IPS DF 6.9 (cell line): ENCODE data around the gene SEC11A.
"Not testable (repeated sequence)": the region's sequence is repeated elsewhere in the genome, so short reads cannot be mapped to it uniquely, and the experiment has no call there.

Experiments
- DNase-seq: peaks from one replicate; pipeline ENCODE4 v3.0.0-alpha.2; 2013; ENCODE audit warnings: low read depth, low spot score
- H3K27ac ChIP-seq: one replicate; pipeline ENCODE4 v1.5.1; 2013; ENCODE audit warnings: low read length, control low read depth
- H3K27me3 ChIP-seq: 2 replicates; pipeline ENCODE4 v1.6.1; 2013; ENCODE audit warnings: mild to moderate bottlenecking, low read length; ENCODE audit not compliant: control insufficient read depth, insufficient read depth
- H3K36me3 ChIP-seq: 2 replicates; pipeline ENCODE4 v1.6.1; 2013; ENCODE audit warnings: low read length; ENCODE audit not compliant: control insufficient read depth, insufficient read depth
- H3K4me1 ChIP-seq: 2 replicates; pipeline ENCODE4 v1.6.1; 2013; ENCODE audit warnings: low read length; ENCODE audit not compliant: control insufficient read depth, insufficient read depth
- H3K4me3 ChIP-seq: 2 replicates; pipeline ENCODE4 v1.5.1; 2013; ENCODE audit warnings: mild to moderate bottlenecking, low read length
- H3K9me3 ChIP-seq: 2 replicates; pipeline ENCODE4 v1.6.1; 2013; ENCODE audit warnings: low read length, inconsistent platforms; ENCODE audit not compliant: control insufficient read depth, insufficient read depth
- WGBS: extraction: QIAGEN DNeasy Blood & Tissue Kit; methylation state at CpG from one replicate; pipeline ENCODE4 v1.1.7; 2013; ENCODE audit warnings: mixed read lengths, missing lambda C conversion rate; ENCODE audit not compliant: insufficient read length, insufficient coverage; 5-methylcytosine and 5-hydroxymethylcytosine counted together

Gene SEC11A

DNA sequence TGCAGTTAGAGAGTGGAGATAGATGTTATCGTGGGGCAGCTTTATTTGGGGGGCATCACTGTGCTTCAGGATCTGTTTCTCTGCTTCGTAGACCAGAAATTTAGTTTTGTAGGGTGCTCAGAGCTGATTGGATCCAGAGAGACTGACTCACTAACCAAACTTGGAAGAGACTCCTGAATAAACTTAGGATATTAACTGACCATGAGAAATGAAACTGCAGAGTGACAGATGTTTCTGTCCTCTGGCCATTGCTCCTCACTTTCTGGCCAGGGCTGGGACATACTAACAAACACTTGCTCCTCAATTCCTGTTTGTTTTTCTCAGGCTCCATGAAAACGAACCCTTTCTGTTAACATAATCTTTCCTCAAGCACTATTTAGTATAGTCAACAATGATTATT, 36.8 kb upstream of the SEC11A start:
- no peak overlapping the region for H3K4me3 ChIP-seq
- 0 out of 2 replicates have a peak, but pooled peaks cover 1% of the 10 kb centered on the region for H3K4me1 ChIP-seq
- no peaks in the 10 kb centered on the region for H3K36me3 ChIP-seq
- no peak for DNase-seq
- WGBS: no CpG with 5 or more reads among the region's 3 CpGs
- no peaks in the 10 kb centered on the region for H3K9me3 ChIP-seq
- H3K27ac ChIP-seq: no peak overlapping the region
- H3K27me3 ChIP-seq: no peaks in the 10 kb centered on the region

DNA sequence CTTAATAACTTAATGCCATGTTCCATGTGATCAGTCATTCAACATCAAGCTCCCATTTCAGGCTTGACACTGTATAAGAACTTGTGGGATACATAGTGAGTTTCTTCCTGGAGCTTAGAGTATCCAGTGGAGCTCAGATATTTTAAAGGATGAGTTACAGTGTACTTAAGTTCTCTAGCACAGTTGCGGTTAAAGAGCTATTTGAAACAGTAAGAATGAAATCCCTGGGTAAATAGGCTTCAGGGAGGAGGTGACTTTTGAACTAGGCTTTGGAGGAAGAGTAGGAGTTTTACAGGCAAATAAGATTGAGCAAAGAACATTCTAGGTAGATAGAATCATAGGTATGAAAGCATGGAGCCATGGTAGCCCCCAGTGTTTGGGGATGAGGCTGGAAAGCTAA, 36.3 kb upstream of the SEC11A start:
- H3K4me3 ChIP-seq: no peak overlapping the region
- H3K27me3 ChIP-seq: no peaks in the 10 kb centered on the region
- H3K9me3 ChIP-seq: no peaks in the 10 kb centered on the region
- no peaks in the 10 kb centered on the region for H3K36me3 ChIP-seq
- no peak for DNase-seq
- WGBS: no CpG with 5 or more reads among the region's 1 CpG
- no peak overlapping the region for H3K27ac ChIP-seq
- 0 out of 2 replicates have a peak, but pooled peaks cover 1% of the 10 kb centered on the region for H3K4me1 ChIP-seq

DNA sequence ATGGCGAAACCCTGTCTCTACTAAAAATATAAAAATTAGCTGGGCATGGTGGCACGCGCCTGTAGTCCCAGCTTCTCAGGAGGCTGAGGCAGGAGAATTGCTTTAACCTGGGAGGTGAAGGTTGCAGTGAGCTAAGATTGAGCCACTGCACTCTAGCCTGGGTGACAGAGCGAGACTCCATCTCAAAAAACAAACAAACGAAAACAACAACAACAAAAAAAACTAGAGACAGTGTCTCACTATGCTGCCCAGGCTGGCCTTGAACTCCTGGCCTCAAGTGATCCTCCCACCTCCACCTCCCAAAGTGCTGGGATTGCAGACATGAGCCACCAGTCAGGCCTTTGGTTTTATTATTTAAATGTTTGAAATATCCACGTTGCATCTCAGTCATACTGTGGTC, 35.8 kb upstream of the SEC11A start:
- H3K9me3 ChIP-seq, H3K27ac ChIP-seq, H3K27me3 ChIP-seq, H3K4me3 ChIP-seq, DNase-seq, H3K4me1 ChIP-seq, H3K36me3 ChIP-seq: not testable (repeated sequence)
- no CpG with 5 or more reads among the region's 6 CpGs for WGBS

DNA sequence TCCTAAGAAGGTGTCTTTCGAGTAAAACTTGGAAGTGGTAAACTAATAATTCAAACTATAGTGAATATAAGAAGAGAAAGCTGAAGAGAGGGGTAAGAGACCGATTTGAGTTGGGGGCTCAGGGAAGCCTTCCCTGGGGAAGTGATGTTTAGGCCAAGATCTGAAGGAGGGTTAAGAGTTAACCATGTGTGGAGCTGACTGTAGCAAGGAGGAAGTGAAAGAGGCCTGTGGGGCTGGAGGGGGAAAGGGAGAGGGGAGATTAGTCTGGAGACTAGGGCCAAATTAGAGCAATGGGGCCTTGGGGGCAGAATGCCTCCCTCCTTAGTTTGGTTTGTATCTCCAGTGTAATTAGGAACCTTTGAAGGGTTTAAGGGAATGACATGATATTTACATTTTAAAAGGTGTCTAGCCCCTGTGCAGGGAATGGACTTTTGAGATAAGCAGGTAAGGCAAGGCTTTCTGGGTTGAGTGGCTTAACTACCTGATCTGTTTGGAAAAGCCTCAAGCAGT, 34.7 kb upstream of the SEC11A start:
- Histone ChIP-seq H3K4me3 (no peak overlapping the region), H3K4me1 (0 out of 2 replicates have a peak, but pooled peaks cover 1% of the 10 kb centered on the region), H3K9me3 (no peaks in the 10 kb centered on the region), H3K27me3 (no peaks in the 10 kb centered on the region), H3K27ac (no peak overlapping the region), H3K36me3 (no peaks in the 10 kb centered on the region)
- no CpG with 5 or more reads among the region's 2 CpGs for WGBS
- no peak for DNase-seq

DNA sequence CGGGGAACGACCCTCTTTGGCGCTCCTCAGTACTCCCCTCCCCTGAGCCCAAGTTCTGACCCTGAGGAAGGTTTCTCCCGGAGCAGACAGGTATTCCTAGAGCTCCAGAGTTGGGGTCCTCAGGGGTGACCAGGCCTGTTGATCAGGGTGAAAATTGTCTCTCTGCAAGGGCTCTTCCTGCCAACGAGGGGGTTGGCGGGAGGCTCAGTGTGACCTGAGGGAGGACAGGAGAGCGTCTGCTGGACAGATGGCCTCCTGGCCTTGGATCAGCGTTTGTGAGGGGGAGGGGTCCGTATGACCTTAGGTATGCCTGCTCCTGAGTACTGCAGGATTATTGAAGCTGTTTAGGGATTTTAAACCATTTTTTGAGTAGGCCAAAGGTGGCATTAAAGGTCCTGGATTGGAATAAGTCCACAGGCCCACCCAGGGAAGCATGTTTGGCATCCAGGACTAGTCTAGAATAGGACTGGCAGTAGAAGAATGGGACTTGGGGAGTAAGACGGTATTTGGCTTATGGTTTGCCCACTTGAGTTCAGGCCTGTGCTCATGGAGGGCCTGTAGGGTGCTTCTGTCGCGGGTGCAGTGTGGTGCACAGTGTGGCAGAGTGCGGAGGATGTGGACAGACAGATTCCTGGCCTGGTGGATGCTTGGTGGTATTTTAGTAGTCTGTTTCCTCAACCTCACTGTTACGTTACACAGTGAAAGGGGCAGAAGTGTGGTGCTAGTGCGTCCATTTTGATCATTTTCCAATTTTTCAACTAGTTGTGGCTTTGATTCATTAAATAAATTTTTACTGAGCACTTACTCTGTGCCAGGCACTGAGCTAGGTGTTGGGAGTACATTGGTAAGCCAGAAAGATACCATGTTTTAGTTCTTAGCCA, 33.4 kb upstream of the SEC11A start:
- Histone ChIP-seq H3K4me1 (0 out of 2 replicates have a peak, but pooled peaks cover 1% of the 10 kb centered on the region), H3K4me3 (peak overlapping the region; percentile 93), H3K27me3 (no peaks in the 10 kb centered on the region), H3K27ac (no peak overlapping the region), H3K9me3 (no peaks in the 10 kb centered on the region), H3K36me3 (no peaks in the 10 kb centered on the region)
- no CpG with 5 or more reads among the region's 15 CpGs for WGBS
- DNase-seq: no peak

DNA sequence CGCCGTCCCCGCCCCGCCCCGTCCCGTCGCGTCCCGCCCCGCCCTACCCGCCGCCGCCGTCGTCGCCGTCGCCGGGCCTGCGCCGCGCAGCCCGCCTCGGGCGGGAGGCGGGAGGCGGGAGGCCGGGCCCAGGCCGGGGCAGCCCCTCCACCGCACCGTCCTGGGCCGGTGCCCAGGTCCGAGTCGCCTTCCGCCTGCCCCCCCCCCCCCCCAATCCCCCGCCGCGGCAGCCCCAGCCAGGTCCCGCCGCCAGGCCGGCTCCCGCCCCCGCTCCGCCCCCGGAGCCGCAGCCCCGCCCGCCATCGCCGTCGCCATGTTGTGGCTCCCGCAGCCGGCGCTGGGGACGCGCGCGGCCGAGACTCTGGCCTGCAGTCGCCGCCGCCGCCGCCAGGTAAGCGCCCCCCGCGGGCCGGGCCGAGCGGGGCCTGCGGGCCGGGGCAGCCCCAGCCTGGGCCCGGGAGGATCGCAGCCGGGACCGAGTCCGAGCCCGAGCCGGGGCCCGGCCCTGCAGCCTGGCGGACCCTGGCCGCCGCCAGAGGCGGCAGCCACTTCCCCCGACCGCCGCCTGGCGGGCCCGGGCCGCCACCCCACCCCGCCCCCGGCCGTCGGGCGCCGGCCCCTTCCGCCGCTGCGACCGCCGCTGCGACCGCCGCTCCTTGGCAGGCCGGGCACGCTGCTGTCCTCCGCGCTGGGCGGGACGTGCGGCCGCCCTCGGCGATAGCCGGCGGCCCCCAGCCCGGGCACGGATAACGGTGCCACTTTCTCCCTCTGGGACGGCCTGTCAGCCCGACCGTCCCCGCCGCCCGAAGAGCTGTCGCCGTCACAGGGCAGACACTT, 32.6 kb upstream of the SEC11A start, which contains the start of gene ZNF592:
Gene ZNF592, plus strand, starts transcription at position 319 of the 837 bp plus-strand sequence. CDS start 34,084 bp downstream, outside the sequence.
- DNase-seq: no peak
- Histone ChIP-seq H3K4me1 (0 out of 2 replicates have a peak, but pooled peaks cover 1% of the 10 kb centered on the region), H3K9me3 (no peaks in the 10 kb centered on the region), H3K4me3 (peak within 1 kb of the TSS; percentile 93), H3K36me3 (no peaks in the 10 kb centered on the region), H3K27me3 (no peaks in the 10 kb centered on the region), H3K27ac (no peak within 1 kb of the TSS)
- WGBS: no CpG with 5 or more reads among the region's 127 CpGs

DNA sequence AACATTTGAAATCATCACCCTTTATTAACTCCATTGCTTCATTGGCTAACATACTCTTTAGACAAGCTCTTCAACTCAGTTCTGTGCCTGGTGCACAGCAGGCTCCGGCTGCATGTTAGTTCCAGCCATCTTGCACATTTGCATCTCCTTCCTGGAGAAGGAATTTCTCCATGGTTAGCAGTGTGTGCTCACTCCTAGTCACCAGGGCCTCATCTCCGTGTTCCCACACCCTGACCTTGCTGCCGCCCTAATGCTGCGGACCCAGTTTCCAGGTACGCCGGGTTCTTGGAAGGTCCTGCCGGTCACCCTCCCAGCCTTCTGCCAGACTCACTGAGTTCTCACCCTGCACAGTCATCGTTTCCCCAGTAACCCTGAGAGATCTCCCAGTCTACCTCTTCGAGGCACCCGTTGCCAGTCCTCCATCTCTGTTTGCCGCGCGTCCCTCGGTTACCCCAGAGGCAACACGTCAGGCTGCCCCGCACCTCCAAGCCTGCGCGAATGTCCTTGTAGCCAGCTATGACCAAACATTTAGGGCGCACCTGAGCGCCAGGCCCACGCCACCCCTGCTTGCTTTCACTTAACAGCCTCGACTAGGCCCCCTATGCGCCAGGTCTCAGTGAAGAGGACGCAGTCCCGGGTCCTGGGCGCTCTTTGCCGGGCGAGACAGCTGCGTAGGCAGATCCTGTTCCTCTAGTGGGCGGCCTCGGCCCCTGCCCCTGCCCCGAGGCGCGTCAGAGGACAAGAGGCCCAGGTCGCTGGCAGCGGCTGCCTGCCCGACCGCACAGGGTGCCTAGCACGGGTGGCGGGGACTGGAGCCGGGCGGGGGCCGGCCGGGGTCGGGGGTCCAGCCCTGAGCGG, 31.7 kb upstream of the SEC11A start:
- WGBS: no CpG with 5 or more reads among the region's 46 CpGs
- no peak overlapping the region for H3K27ac ChIP-seq
- H3K27me3 ChIP-seq: no peaks in the 10 kb centered on the region
- no peak for DNase-seq
- 0 out of 2 replicates have a peak, but pooled peaks cover 1% of the 10 kb centered on the region for H3K4me1 ChIP-seq
- no peaks in the 10 kb centered on the region for H3K9me3 ChIP-seq
- no peaks in the 10 kb centered on the region for H3K36me3 ChIP-seq
- H3K4me3 ChIP-seq: peak overlapping the region; percentile 93; the same call in 1 of the 2 replicates

DNA sequence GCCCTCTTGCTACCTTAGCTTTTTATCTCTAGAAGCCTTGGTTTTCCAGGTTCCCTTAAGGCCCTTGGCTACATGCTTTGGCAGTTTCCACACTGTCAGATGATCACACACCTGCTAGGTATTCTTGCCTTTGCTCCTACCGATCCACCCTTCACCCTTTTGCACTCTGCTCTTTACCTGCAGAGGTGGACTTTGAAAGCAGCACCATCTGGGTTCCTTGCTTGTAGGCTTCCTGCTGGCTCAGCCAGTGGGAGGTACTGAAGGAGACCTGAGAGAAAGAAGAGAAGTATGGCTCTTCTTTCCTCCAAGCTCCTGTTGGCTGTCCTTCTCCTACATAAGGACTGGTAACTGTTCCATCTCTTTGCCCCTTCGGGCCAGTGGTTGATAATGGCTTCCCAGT, 25.2 kb upstream of the SEC11A start:
- no CpG with 5 or more reads among the region's 2 CpGs for WGBS
- Histone ChIP-seq H3K4me1 (no peaks in the 10 kb centered on the region), H3K27ac (no peak overlapping the region), H3K27me3 (no peaks in the 10 kb centered on the region), H3K4me3 (no peak overlapping the region), H3K36me3 (no peaks in the 10 kb centered on the region), H3K9me3 (no peaks in the 10 kb centered on the region)
- no peak for DNase-seq

DNA sequence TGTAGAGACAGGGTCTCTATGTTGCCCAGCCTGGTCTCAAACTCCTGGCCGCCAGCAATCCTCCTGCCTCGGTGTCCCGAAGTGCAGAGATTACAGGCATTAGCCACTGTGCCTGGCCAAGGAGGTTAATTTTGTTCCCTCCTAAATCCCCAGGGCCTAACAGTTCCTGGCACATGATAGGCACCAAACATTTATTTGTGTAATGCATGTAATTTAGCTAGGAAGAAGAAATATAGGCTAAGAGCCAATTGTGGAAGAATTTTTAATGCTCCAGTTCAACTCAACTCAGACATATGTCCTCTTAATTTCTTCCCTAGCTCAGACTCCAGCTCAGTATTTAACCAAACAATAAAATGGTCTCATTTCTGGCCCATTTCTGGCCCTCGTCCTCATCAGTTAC, 24.8 kb upstream of the SEC11A start:
- Histone ChIP-seq H3K9me3 (no peaks in the 10 kb centered on the region), H3K27ac (no peak overlapping the region), H3K4me1 (no peaks in the 10 kb centered on the region), H3K4me3 (no peak overlapping the region), H3K36me3 (no peaks in the 10 kb centered on the region), H3K27me3 (no peaks in the 10 kb centered on the region)
- WGBS: no CpG with 5 or more reads among the region's 4 CpGs
- no peak for DNase-seq
